Brain microvascular endothelial cell (primary cell): ENCODE data around the gene TRIM37.

Experiments used
- DNase-seq: peaks from one replicate; pipeline ENCODE4 v3.0.0-alpha.2; 2020
- H3K27ac ChIP-seq: fragments of 250-450 bp; sonication (Bioruptor Pico); 2 replicates; pipeline ENCODE4 v1.5.1; 2020; ENCODE audit warnings: mild to moderate bottlenecking, moderate library complexity
- H3K27me3 ChIP-seq: fragments of 250-450 bp; sonication (Bioruptor Pico); replicated peaks from 2 replicates; pipeline ENCODE4 v1.5.1; 2020; ENCODE audit warnings: mild to moderate bottlenecking
- H3K36me3 ChIP-seq: fragments of 250-450 bp; sonication (Bioruptor Pico); replicated peaks from 2 replicates; pipeline ENCODE4 v1.5.1; 2020; ENCODE audit warnings: mild to moderate bottlenecking
- H3K4me3 ChIP-seq: 2 replicates; pipeline ENCODE4 v1.5.1; 2011; ENCODE audit warnings: low read depth, mild to moderate bottlenecking, control low read depth, low read length, moderate library complexity
- in situ Hi-C: cut with HindIII; loops from 2 replicates; pipeline ENCODE4 v1.10.0; 2017; ENCODE audit warnings: low sequenced_read_pairs, low pct_ligation_motif_present
- TF ChIP-seq, protein P1 (sequence below): IDR thresholded peaks from 2 replicates; pipeline ENCODE4 v1.5.1; 2011; ENCODE audit warnings: low read depth, mild to moderate bottlenecking, moderate library complexity, low read length, control low read depth, inconsistent platforms; ENCODE audit errors: missing control alignments

TRIM37 gene

DNA sequence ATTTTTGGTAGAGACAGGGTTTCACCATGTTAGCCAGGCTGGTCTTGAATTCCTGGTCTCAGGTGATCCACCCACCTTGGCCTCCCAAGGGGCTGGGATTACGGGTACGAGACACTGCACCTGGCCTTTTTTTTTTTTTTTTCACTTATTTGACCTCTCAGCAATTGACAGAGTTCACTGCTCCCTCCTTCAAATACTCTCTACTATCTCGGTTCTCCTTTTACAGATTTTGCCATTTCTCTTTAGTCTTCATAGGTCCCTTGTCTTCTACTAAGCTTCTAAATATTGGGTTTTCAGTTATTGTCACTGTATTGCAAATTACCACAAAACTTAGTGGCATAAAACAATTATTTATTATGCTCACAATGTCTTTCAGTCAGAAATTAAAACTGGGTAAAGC is 159.3 kb downstream of the TRIM37 start:
- Histone ChIP-seq H3K27me3 (no peaks in the 10 kb centered on the region), H3K36me3 (no peaks in the 10 kb centered on the region), H3K27ac (no peak overlapping the region), H3K4me3 (no peak overlapping the region)
- no peak for DNase-seq
- TF ChIP-seq, protein P1, sequence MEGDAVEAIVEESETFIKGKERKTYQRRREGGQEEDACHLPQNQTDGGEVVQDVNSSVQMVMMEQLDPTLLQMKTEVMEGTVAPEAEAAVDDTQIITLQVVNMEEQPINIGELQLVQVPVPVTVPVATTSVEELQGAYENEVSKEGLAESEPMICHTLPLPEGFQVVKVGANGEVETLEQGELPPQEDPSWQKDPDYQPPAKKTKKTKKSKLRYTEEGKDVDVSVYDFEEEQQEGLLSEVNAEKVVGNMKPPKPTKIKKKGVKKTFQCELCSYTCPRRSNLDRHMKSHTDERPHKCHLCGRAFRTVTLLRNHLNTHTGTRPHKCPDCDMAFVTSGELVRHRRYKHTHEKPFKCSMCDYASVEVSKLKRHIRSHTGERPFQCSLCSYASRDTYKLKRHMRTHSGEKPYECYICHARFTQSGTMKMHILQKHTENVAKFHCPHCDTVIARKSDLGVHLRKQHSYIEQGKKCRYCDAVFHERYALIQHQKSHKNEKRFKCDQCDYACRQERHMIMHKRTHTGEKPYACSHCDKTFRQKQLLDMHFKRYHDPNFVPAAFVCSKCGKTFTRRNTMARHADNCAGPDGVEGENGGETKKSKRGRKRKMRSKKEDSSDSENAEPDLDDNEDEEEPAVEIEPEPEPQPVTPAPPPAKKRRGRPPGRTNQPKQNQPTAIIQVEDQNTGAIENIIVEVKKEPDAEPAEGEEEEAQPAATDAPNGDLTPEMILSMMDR, result no peak
- in situ Hi-C loops, result no loop called here

DNA sequence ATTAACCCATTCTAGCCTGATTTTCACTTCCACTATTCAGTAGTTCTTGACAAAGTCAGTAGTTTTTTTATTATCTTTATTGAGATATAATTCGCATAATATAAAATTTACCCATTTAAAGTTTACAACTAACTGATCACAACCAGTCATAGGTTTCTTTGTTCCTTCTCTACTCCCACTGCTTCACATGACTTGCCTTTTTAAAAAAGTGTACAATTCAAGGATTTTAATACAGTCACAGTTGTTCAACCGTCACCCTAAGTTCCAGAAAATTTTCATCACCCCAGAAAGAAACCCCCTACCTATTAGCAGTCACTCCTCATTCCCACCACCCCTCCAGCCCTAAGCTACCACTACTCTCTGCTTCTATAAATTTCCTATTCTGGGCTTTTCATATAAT is 162.5 kb downstream of the TRIM37 start:
- no peak overlapping the region for H3K4me3 ChIP-seq
- TF ChIP-seq, protein P1, result no peak
- H3K27ac ChIP-seq, result no peak overlapping the region
- H3K27me3 ChIP-seq, result no peaks in the 10 kb centered on the region
- in situ Hi-C loops, result no loop called here
- no peaks in the 10 kb centered on the region for H3K36me3 ChIP-seq
- DNase-seq, result no peak

DNA sequence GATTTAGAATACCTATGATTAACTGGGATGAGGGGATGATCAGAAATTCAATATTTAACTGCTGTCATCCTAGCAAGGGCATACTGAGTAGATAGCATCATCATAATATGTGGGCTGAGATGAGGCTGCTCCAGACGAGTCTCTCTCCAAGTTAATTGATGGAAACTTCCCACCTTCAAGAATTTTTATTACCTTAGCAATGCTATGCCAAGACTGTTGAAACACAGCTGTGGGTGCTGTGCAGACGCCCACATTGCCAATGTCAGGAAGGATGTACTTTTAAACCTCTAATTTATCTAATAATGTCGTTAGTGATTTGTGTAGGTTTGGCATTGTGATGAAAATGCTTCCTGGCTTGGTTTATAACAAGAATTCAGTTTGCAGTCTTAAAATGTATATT is 170.4 kb downstream of the TRIM37 start:
- H3K36me3 ChIP-seq, result no peaks in the 10 kb centered on the region
- in situ Hi-C loops, result no loop called here
- H3K27ac ChIP-seq, result no peak overlapping the region
- TF ChIP-seq, protein P1, result no peak
- no peak for DNase-seq
- no peaks in the 10 kb centered on the region for H3K27me3 ChIP-seq
- H3K4me3 ChIP-seq, result no peak overlapping the region

DNA sequence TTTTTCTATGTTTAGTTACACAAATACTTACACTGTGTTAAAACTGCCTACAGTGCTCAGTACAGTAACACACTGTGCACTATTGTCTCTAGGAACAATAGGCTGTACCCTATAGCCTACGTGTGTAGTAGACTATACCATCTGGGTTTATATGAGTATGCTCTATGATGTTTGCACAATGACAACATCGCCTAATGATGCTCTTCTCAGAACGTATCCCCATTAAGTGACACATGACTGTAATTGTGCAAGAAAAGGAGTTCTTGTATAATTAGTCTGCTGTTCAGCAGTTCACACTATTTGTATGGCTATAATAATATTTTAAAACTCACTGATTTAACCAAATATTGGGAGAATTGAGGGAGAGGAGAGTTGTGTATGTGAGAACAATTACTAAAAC is 173.7 kb downstream of the TRIM37 start:
- no peak overlapping the region for H3K27ac ChIP-seq
- TF ChIP-seq, protein P1, result no peak
- no peak overlapping the region for H3K4me3 ChIP-seq
- no peaks in the 10 kb centered on the region for H3K36me3 ChIP-seq
- H3K27me3 ChIP-seq, result no peaks in the 10 kb centered on the region
- DNase-seq, result no peak
- in situ Hi-C loops, result no loop called here
